OCI-LY7 (cell line): Measurements from ENCODE around the gene LAMA2. TPM values are rescaled to one million over a fixed set of nuclear protein-coding genes. Genes with fewer than 3 reads are reported as not detected.

Source experiments
- BruUV-seq: library from RNA; stranded (reverse); fragments of 400-500 nt; replicated peaks from 2 replicates; lab custom pipeline; 2021; lab: Mats Ljungman, UMichigan
- CTCF ChIA-PET: fragments of 300-600 bp; sonication (Branson Sonifier 250); formaldehyde crosslinking; loops from one replicate; lab custom pipeline; 2022; ENCODE audit warnings: antibody characterized with exemption; ENCODE audit not compliant: unreplicated experiment; lab: Charles Lee
- POLR2A ChIA-PET: fragments of 300-600 bp; sonication (Branson Sonifier 250); formaldehyde crosslinking; loops from one replicate; lab custom pipeline; 2022; ENCODE audit warnings: antibody characterized with exemption; lab: Charles Lee
- DNase-seq: peaks from one replicate; pipeline ENCODE4 v3.0.0-alpha.2; 2015; ENCODE audit warnings: low spot score
- H2AFZ ChIP-seq: fragments of 200-600 bp; sonication (generic), shearing (Covaris generic); 2 replicates; pipeline ENCODE4 v1.6.1; 2014; ENCODE audit warnings: mild to moderate bottlenecking, antibody characterized with exemption, low read length, moderate library complexity
- H3K27ac ChIP-seq: fragments of 200-600 bp; sonication (generic); 2 replicates; pipeline ENCODE4 v1.5.1; 2014; ENCODE audit warnings: mixed run types, low read depth, mild to moderate bottlenecking, moderate library complexity, low read length, inconsistent platforms; ENCODE audit not compliant: poor library complexity, severe bottlenecking
- H3K36me3 ChIP-seq: fragments of 200-600 bp; sonication (generic); 2 replicates; pipeline ENCODE4 v1.6.1; 2014; ENCODE audit warnings: mild to moderate bottlenecking, antibody characterized with exemption, low read length, moderate library complexity, mixed read lengths; ENCODE audit not compliant: insufficient read depth
- H3K4me1 ChIP-seq: fragments of 200-600 bp; sonication (generic); 2 replicates; pipeline ENCODE4 v1.5.1; 2014; ENCODE audit warnings: mild to moderate bottlenecking, low read length; ENCODE audit not compliant: insufficient read depth, poor library complexity, severe bottlenecking
- H3K4me2 ChIP-seq: fragments of 200-600 bp; sonication (generic); 2 replicates; pipeline ENCODE4 v1.6.1; 2014; ENCODE audit warnings: mild to moderate bottlenecking, low read length
- H3K4me3 ChIP-seq: fragments of 200-600 bp; sonication (generic); 2 replicates; pipeline ENCODE4 v1.5.1; 2014; ENCODE audit warnings: mild to moderate bottlenecking, low read depth, low read length; ENCODE audit not compliant: poor library complexity, severe bottlenecking
- H3K79me2 ChIP-seq: fragments of 200-600 bp; sonication (generic); 2 replicates; pipeline ENCODE4 v1.6.1; 2016; ENCODE audit warnings: low read depth, mild to moderate bottlenecking, low read length, moderate library complexity, mixed read lengths; ENCODE audit not compliant: insufficient read depth
- H3K9me2 ChIP-seq: fragments of 200-600 bp; sonication (generic); 2 replicates; pipeline ENCODE4 v1.6.1; 2016; ENCODE audit warnings: mild to moderate bottlenecking, low read length, mixed read lengths; ENCODE audit not compliant: insufficient read depth
- H3K9me3 ChIP-seq: fragments of 200-600 bp; sonication (generic); 2 replicates; pipeline ENCODE4 v1.6.1; 2014; ENCODE audit warnings: mild to moderate bottlenecking, mixed run types, low read length, mixed read lengths
- H4K20me1 ChIP-seq: fragments of 200-600 bp; sonication (generic); 2 replicates; pipeline ENCODE4 v1.6.1; 2014; ENCODE audit warnings: mild to moderate bottlenecking, antibody characterized with exemption, low read length, moderate library complexity, mixed read lengths; ENCODE audit not compliant: insufficient read depth
- EZH2phosphoT487 ChIP-seq: fragments of 200-600 bp; sonication (generic); IDR thresholded peaks from 2 replicates; pipeline ENCODE4 v1.6.1; 2018; ENCODE audit warnings: low read depth, borderline replicate concordance, mild to moderate bottlenecking, mixed run types, antibody characterized with exemption, low read length, moderate library complexity, mixed read lengths
- intact Hi-C: fragments of 100-400 bp; cut with micrococcal nuclease; formaldehyde crosslinking; loops from one replicate; pipeline ENCODE4 v1.10.0; 2022; ENCODE audit not compliant: unreplicated experiment
- total RNA-seq, 2 experiments: library from RNA; depleted of rRNA in 1 of 2; stranded (reverse); fragments of >200 nt in 1 of 2; shearing (Covaris generic) in 1 of 2; gene quantifications; 2 replicates each; pipeline ENCODE4 v1.2.3, GENCODE V29; 2014 to 2022
- TF ChIP-seq, protein P1 (sequence below): fragments of 200-600 bp; sonication (generic); conservative IDR thresholded peaks from 2 replicates; pipeline ENCODE4 v1.5.1; 2014; ENCODE audit warnings: mild to moderate bottlenecking, antibody characterized with exemption, low read length, moderate library complexity, mixed read lengths

The LAMA2 gene
- total RNA-seq, 2 experiments from 2014 or later: not detected

DNA sequence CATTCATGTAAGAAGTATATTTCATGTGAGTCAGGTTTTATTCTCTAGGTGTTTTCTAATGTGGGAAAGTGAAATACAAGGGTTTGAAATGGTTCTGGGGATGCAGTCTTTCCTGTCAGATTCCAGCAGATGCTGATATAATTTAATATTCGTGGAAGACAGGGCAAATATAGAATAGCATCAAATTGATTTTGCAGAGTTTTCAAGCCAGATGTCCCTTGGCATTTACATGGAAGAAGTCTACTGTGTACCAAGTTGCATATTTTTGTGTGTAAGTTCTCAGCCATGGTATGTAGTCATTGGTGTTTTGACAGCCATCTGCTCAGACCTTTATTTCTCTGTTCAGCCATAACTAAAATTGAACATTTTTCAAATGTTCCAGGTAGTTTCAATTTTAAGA lies 143.7 kb downstream of the LAMA2 start:
- DNase-seq: no peak
- Histone ChIP-seq H2AFZ (no peak overlapping the region), H3K4me1 (no peaks in the 10 kb centered on the region), H3K36me3 (no peaks in the 10 kb centered on the region), H3K79me2 (no peaks in the 10 kb centered on the region), H3K9me2 (no peaks in the 10 kb centered on the region), H3K9me3 (no peaks in the 10 kb centered on the region), H4K20me1 (no peaks in the 10 kb centered on the region), H3K4me3 (no peak overlapping the region), H3K27ac (no peak overlapping the region), H3K4me2 (no peak overlapping the region)
- TF ChIP-seq, protein P1, sequence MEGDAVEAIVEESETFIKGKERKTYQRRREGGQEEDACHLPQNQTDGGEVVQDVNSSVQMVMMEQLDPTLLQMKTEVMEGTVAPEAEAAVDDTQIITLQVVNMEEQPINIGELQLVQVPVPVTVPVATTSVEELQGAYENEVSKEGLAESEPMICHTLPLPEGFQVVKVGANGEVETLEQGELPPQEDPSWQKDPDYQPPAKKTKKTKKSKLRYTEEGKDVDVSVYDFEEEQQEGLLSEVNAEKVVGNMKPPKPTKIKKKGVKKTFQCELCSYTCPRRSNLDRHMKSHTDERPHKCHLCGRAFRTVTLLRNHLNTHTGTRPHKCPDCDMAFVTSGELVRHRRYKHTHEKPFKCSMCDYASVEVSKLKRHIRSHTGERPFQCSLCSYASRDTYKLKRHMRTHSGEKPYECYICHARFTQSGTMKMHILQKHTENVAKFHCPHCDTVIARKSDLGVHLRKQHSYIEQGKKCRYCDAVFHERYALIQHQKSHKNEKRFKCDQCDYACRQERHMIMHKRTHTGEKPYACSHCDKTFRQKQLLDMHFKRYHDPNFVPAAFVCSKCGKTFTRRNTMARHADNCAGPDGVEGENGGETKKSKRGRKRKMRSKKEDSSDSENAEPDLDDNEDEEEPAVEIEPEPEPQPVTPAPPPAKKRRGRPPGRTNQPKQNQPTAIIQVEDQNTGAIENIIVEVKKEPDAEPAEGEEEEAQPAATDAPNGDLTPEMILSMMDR: no peak
- TF ChIP-seq EZH2phosphoT487: no peak
- ChIA-PET POLR2A (interaction anchor here (0.6 kb wide), 1 partner anchor 10 kb away, joined by 3 read pairs; no protein-coding TSS in a partner anchor), CTCF (no interaction called here)
- intact Hi-C loops: no loop called here
- BruUV-seq: no TSS peak

DNA sequence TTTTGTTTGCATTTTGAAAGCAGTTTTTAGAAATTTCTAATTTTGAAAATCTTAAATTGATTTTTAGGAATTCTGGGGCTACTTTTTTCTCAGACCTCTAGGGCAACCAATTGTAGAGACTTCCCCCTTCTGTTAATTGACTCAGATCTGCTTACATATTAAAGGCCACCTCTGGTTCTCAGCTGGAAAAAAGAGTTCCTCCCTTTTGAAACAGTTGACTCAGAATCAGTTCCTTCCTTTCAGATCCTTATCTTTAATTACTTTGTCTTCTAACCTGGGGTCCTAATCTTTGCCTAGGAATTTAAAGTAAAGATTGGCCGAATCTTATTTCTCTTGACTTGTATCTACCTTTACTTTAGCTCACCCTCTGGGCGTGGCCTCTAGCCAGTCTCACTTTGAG lies 146.8 kb downstream of the LAMA2 start:
- H3K9me3 ChIP-seq: no peaks in the 10 kb centered on the region
- POLR2A ChIA-PET: no interaction called here
- CTCF ChIA-PET: no interaction called here
- no TSS peak for BruUV-seq
- no peaks in the 10 kb centered on the region for H3K9me2 ChIP-seq
- H3K4me1 ChIP-seq: no peaks in the 10 kb centered on the region
- H3K27ac ChIP-seq: no peak overlapping the region
- H3K4me2 ChIP-seq: no peak overlapping the region
- intact Hi-C loops: no loop called here
- H3K79me2 ChIP-seq: no peaks in the 10 kb centered on the region
- TF ChIP-seq, protein P1: no peak
- no peak for TF ChIP-seq EZH2phosphoT487
- no peaks in the 10 kb centered on the region for H4K20me1 ChIP-seq
- no peaks in the 10 kb centered on the region for H3K36me3 ChIP-seq
- H2AFZ ChIP-seq: no peak overlapping the region
- no peak for DNase-seq
- H3K4me3 ChIP-seq: no peak overlapping the region

DNA sequence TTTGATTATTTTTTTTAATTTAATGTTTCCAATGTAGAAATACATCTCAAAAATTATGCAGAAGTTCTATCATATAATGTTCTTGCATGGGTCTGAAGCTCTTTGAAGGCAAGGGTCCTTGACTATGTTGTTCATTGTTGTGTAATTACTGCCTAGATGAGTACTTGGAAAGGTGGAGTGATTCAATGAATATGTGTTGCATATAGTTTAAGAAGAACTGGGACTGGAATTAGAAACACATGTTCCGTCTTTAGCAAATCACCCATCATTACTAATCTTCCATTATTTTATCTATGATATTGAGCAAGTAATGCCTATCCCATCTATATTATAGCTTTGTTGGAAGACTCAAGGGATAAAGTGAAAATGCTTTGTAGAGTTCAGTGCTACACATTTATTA lies 147.3 kb downstream of the LAMA2 start:
- no peak overlapping the region for H3K4me2 ChIP-seq
- intact Hi-C loops: no loop called here
- H4K20me1 ChIP-seq: no peaks in the 10 kb centered on the region
- BruUV-seq: no TSS peak
- ChIA-PET CTCF (no interaction called here), POLR2A (no interaction called here)
- TF ChIP-seq, protein P1: no peak
- TF ChIP-seq EZH2phosphoT487: no peak
- DNase-seq: no peak
- no peaks in the 10 kb centered on the region for H3K9me2 ChIP-seq
- no peak overlapping the region for H2AFZ ChIP-seq
- H3K4me1 ChIP-seq: no peaks in the 10 kb centered on the region
- H3K9me3 ChIP-seq: no peaks in the 10 kb centered on the region
- no peaks in the 10 kb centered on the region for H3K36me3 ChIP-seq
- H3K27ac ChIP-seq: no peak overlapping the region
- no peaks in the 10 kb centered on the region for H3K79me2 ChIP-seq
- H3K4me3 ChIP-seq: no peak overlapping the region
